IMR-90 (cell line): ENCODE measurements around the gene OR13C2. TPM values are rescaled to one million over a fixed set of nuclear protein-coding genes. Genes with fewer than 3 reads are reported as not detected.

Experiments used
- ATAC-seq: fragments of 200-7000 bp; cut with Tn5 transposase; 2 replicates; pipeline ENCODE4 v1.9.1; 2020; ENCODE audit warnings: low read depth, mild to moderate bottlenecking, moderate library complexity
- BruUV-seq: library from RNA; stranded (reverse); fragments of 400-500 nt; replicated peaks from 2 replicates; lab custom pipeline; 2021; lab: Mats Ljungman, UMichigan
- CTCF ChIA-PET: fragments of 300-600 bp; formaldehyde crosslinking; extraction: SDS; loops from one replicate; lab custom pipeline; 2021; ENCODE audit warnings: antibody characterized with exemption; lab: Yijun Ruan, JAX
- POLR2A ChIA-PET: fragments of 300-600 bp; sonication (Branson Sonifier 250); formaldehyde crosslinking; loops from one replicate; lab custom pipeline; 2022; ENCODE audit warnings: antibody characterized with exemption; ENCODE audit not compliant: unreplicated experiment; lab: Charles Lee
- DNase-seq: peaks from one replicate; pipeline ENCODE4 v3.0.0; 2013
- H2AFZ ChIP-seq: replicated peaks from 2 replicates; pipeline ENCODE3; 2013; ENCODE audit warnings: low read length, mild to moderate bottlenecking; ENCODE audit not compliant: poor library complexity
- H2AK5ac ChIP-seq: 2 replicates; pipeline ENCODE4 v1.6.1; 2013; ENCODE audit warnings: low read depth, low read length, inconsistent platforms
- H2AK9ac ChIP-seq: replicated peaks from 2 replicates; pipeline ENCODE3; 2013; ENCODE audit warnings: mild to moderate bottlenecking, low read depth, low read length, moderate library complexity; ENCODE audit not compliant: poor library complexity
- H2BK120ac ChIP-seq: 2 replicates; pipeline ENCODE4 v1.6.1; 2013; ENCODE audit warnings: low read depth, low read length, inconsistent platforms
- H2BK15ac ChIP-seq: 3 replicates; pipeline ENCODE4 v1.6.1; 2013; ENCODE audit warnings: low read depth, low read length, inconsistent platforms
- H2BK20ac ChIP-seq: 2 replicates; pipeline ENCODE4 v1.6.1; 2013; ENCODE audit warnings: low read depth, mild to moderate bottlenecking, inconsistent platforms, low read length, moderate library complexity
- H2BK5ac ChIP-seq: 2 replicates; pipeline ENCODE4 v1.6.1; 2013; ENCODE audit warnings: mild to moderate bottlenecking, low read depth, low read length, inconsistent platforms; ENCODE audit not compliant: poor library complexity, severe bottlenecking
- H3K14ac ChIP-seq: replicated peaks from 2 replicates; pipeline ENCODE4 v1.6.1; 2013; ENCODE audit warnings: low read depth, low read length, inconsistent platforms
- H3K18ac ChIP-seq: 2 replicates; pipeline ENCODE4 v1.6.1; 2013; ENCODE audit warnings: low read depth, low read length, control low read depth
- H3K23ac ChIP-seq: 2 replicates; pipeline ENCODE4 v1.6.1; 2013; ENCODE audit warnings: low read depth, low read length, inconsistent platforms
- H3K27ac ChIP-seq: 2 replicates; pipeline ENCODE4 v1.5.1; 2013; ENCODE audit warnings: mild to moderate bottlenecking, control low read depth, low read length; ENCODE audit not compliant: insufficient read depth
- H3K27me3 ChIP-seq: 2 replicates; pipeline ENCODE4 v1.6.1; 2013; ENCODE audit warnings: low read length; ENCODE audit not compliant: control insufficient read depth, insufficient read depth
- H3K36me3 ChIP-seq: 2 replicates; pipeline ENCODE4 v1.6.1; 2013; ENCODE audit warnings: low read length, mixed read lengths; ENCODE audit not compliant: control insufficient read depth, insufficient read depth
- H3K4ac ChIP-seq: 2 replicates; pipeline ENCODE4 v1.6.1; 2013; ENCODE audit warnings: low read depth, low read length, inconsistent platforms
- H3K4me1 ChIP-seq: 2 replicates; pipeline ENCODE4 v1.6.1; 2013; ENCODE audit warnings: low read length, mixed read lengths; ENCODE audit not compliant: control insufficient read depth, insufficient read depth
- H3K4me2 ChIP-seq: 2 replicates; pipeline ENCODE4 v1.6.1; 2013; ENCODE audit warnings: low read depth, mild to moderate bottlenecking, control low read depth, low read length, moderate library complexity
- H3K4me3 ChIP-seq: 2 replicates; pipeline ENCODE4 v1.5.1; 2013; ENCODE audit warnings: low read depth, mild to moderate bottlenecking, control low read depth, low read length, moderate library complexity; ENCODE audit not compliant: insufficient read depth
- H3K56ac ChIP-seq: 2 replicates; pipeline ENCODE4 v1.6.1; 2013; ENCODE audit warnings: low read length, inconsistent platforms; ENCODE audit not compliant: insufficient read depth; ENCODE audit errors: extremely low read depth
- H3K79me1 ChIP-seq, 2 experiments: 2 replicates each; pipeline ENCODE4 v1.6.1; 2013; ENCODE audit warnings: low read length in 2 of 2, inconsistent platforms in 1 of 2, low read depth in 1 of 2
- H3K9ac ChIP-seq: 2 replicates; pipeline ENCODE4 v1.6.1; 2013; ENCODE audit warnings: low read depth, low read length, control low read depth
- H3K9me1 ChIP-seq: 2 replicates; pipeline ENCODE4 v1.6.1; 2013; ENCODE audit warnings: low read length, inconsistent platforms; ENCODE audit not compliant: insufficient read depth
- H3K9me3 ChIP-seq: 2 replicates; pipeline ENCODE4 v1.6.1; 2013; ENCODE audit warnings: low read length; ENCODE audit not compliant: control insufficient read depth, insufficient read depth
- H4K20me1 ChIP-seq: 2 replicates; pipeline ENCODE4 v1.6.1; 2013; ENCODE audit warnings: low read length, inconsistent platforms; ENCODE audit not compliant: insufficient read depth
- H4K5ac ChIP-seq: 2 replicates; pipeline ENCODE4 v1.6.1; 2013; ENCODE audit warnings: mild to moderate bottlenecking, low read depth, low read length, control low read depth
- H4K8ac ChIP-seq, 2 experiments: 2 replicates each; pipeline ENCODE4 v1.6.1; 2013; ENCODE audit warnings: low read depth in 2 of 2, low read length in 2 of 2, control low read depth in 1 of 2, inconsistent platforms in 1 of 2
- H4K91ac ChIP-seq: 2 replicates; pipeline ENCODE4 v1.6.1; 2013; ENCODE audit warnings: low read depth, low read length, inconsistent platforms; ENCODE audit not compliant: insufficient read depth
- BHLHE40 ChIP-seq: fragments of 150-350 bp; IDR thresholded peaks from 2 replicates; pipeline ENCODE4 v1.6.1; 2016; ENCODE audit warnings: mild to moderate bottlenecking, low read depth, low read length
- CEBPB ChIP-seq: IDR thresholded peaks from 2 replicates; pipeline ENCODE4 v1.6.1; 2012; ENCODE audit warnings: low read depth, low read length, improper control_type of control experiment
- CHD1 ChIP-seq: IDR thresholded peaks from 2 replicates; pipeline ENCODE4 v1.6.1; 2012; ENCODE audit warnings: low read depth, low read length, improper control_type of control experiment
- ELK1 ChIP-seq: fragments of 150-350 bp; IDR thresholded peaks from 2 replicates; pipeline ENCODE4 v1.6.1; 2016; ENCODE audit warnings: low read depth, mild to moderate bottlenecking, low read length, moderate library complexity, borderline replicate concordance
- FOS ChIP-seq: fragments of 150-350 bp; IDR thresholded peaks from 2 replicates; pipeline ENCODE4 v1.6.1; 2016; ENCODE audit warnings: low read depth, low read length
- MAFK ChIP-seq: IDR thresholded peaks from 2 replicates; pipeline ENCODE4 v1.6.1; 2012; ENCODE audit warnings: low read depth, low read length, improper control_type of control experiment
- MAZ ChIP-seq: IDR thresholded peaks from 2 replicates; pipeline ENCODE4 v1.6.1; 2012; ENCODE audit warnings: low read depth, mild to moderate bottlenecking, low read length, improper control_type of control experiment, moderate library complexity, borderline replicate concordance
- MXI1 ChIP-seq: IDR thresholded peaks from 2 replicates; pipeline ENCODE4 v1.6.1; 2012; ENCODE audit warnings: low read depth, mild to moderate bottlenecking, low read length, moderate library complexity, borderline replicate concordance
- NFE2L2 ChIP-seq: fragments of 150-350 bp; IDR thresholded peaks from 2 replicates; pipeline ENCODE4 v1.6.1; 2016; ENCODE audit warnings: low read depth, mild to moderate bottlenecking, low read length
- POLR2A ChIP-seq: IDR thresholded peaks from 2 replicates; pipeline ENCODE4 v1.6.1; 2012; ENCODE audit warnings: mild to moderate bottlenecking, low read depth, low read length
- RAD21 ChIP-seq: IDR thresholded peaks from 2 replicates; pipeline ENCODE4 v1.6.1; 2012; ENCODE audit warnings: low read length, improper control_type of control experiment
- RCOR1 ChIP-seq: IDR thresholded peaks from 2 replicates; pipeline ENCODE4 v1.6.1; 2012; ENCODE audit warnings: mild to moderate bottlenecking, low read length, improper control_type of control experiment; ENCODE audit not compliant: insufficient replicate concordance
- RFX5 ChIP-seq: IDR thresholded peaks from 2 replicates; pipeline ENCODE4 v1.8.0; 2012; ENCODE audit warnings: low read depth, mild to moderate bottlenecking, low read length, moderate library complexity
- SMC3 ChIP-seq: fragments of 150-350 bp; IDR thresholded peaks from 2 replicates; pipeline ENCODE4 v1.6.1; 2016; ENCODE audit warnings: low read depth, mild to moderate bottlenecking, antibody characterized with exemption, low read length, moderate library complexity
- USF2 ChIP-seq: fragments of 150-350 bp; IDR thresholded peaks from 2 replicates; pipeline ENCODE4 v1.6.1; 2017; ENCODE audit warnings: mild to moderate bottlenecking, antibody characterized with exemption, low read length, low read depth
- WGBS, 2 experiments: methylation state at CpG; one replicate each; pipeline versions ENCODE4 v1.1.5 to v1.1.7; 2013; ENCODE audit warnings: missing lambda C conversion rate in 2 of 2; ENCODE audit not compliant: insufficient read length in 1 of 2; ENCODE audit errors: extremely low coverage in 2 of 2; 5-methylcytosine and 5-hydroxymethylcytosine counted together
- dilution Hi-C: fragments of 300-500 bp; cut with HindIII; formaldehyde crosslinking; loops from one replicate; pipeline ENCODE4 v1.14.3; 2018; ENCODE audit warnings: low sequenced_read_pairs; ENCODE audit not compliant: unreplicated experiment
- in situ Hi-C: fragments of 300-500 bp; cut with MboI; formaldehyde crosslinking; loops from 3 replicates; pipeline ENCODE4 v1.14.3; 2019; ENCODE audit warnings: low sequenced_read_pairs, inconsistent platforms, mixed read lengths
- intact Hi-C: fragments of 100-400 bp; cut with micrococcal nuclease; formaldehyde crosslinking; loops from 2 replicates; pipeline ENCODE4 v1.10.0; 2022
- polyA plus RNA-seq, 3 experiments: library from polyadenylated mRNA; depleted of rRNA; stranded (reverse); fragments of >200 nt; gene quantifications; 2 replicates each; pipeline ENCODE4 v1.2.3, GENCODE V29; 2012; ENCODE audit warnings: low replicate concordance in 1 of 3
- total RNA-seq: library from RNA; depleted of rRNA; stranded (reverse); fragments of >200 nt; gene quantifications from 2 replicates; pipeline ENCODE4 v1.2.3, GENCODE V29; 2012
- TF ChIP-seq, protein P1 (sequence below): conservative IDR thresholded peaks from 2 replicates; pipeline ENCODE4 v1.5.1; 2012; ENCODE audit warnings: mild to moderate bottlenecking, low read depth, low read length, improper control_type of control experiment

OR13C2 gene
- total and polyA plus RNA-seq, 2 of the 4 experiments (the other 2 are of a cell fraction), result not detected

DNA sequence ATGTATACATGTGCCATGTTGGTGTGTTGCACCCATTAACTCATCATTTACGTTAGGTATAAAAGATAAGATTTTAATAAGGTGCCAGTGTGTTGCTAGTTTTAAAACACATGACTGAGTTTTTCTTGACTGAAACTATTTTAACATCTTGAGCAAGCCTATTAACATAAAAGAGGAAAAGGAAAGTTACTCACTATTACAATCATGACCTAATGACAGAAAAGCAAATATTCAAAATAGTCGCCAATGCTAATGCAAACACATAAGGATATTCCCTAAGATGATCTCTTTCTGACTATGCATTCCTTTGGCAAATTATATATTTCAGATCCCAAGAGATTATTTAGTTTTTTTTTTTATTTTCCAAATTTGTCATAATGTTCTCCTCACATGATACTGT lies 5.8 kb upstream of the OR13C2 start:
- Histone ChIP-seq H2AFZ (no peak overlapping the region), H2AK9ac (no peak overlapping the region), H2BK5ac (no peak overlapping the region), H3K23ac (no peak overlapping the region), H3K27ac (no peak overlapping the region), H3K4me3 (no peak overlapping the region), H2BK15ac (no peak overlapping the region), H2BK20ac (no peak overlapping the region), H3K14ac (no peak overlapping the region), H3K36me3 (no peaks in the 10 kb centered on the region), H3K9me1 (no peaks in the 10 kb centered on the region), H3K56ac (no peak overlapping the region), H3K18ac (no peak overlapping the region), H3K9me3 (0 out of 2 replicates have a peak, but pooled peaks cover 2% of the 10 kb centered on the region), H3K9ac (no peak overlapping the region), H3K4me1 (no peaks in the 10 kb centered on the region), H3K79me1 (no peaks in the 10 kb centered on the region), H4K5ac (no peak overlapping the region), H4K8ac (no peak overlapping the region), H3K27me3 (no peaks in the 10 kb centered on the region), H2AK5ac (no peak overlapping the region), H4K91ac (no peak overlapping the region), H4K20me1 (no peaks in the 10 kb centered on the region), H3K4me2 (no peak overlapping the region), H3K4ac (no peak overlapping the region), H2BK120ac (no peak overlapping the region)
- POLR2A ChIA-PET, result no interaction called here
- dilution Hi-C loops (no loop called here), in situ Hi-C loops (no loop called here), intact Hi-C loops (no loop called here)
- CTCF ChIA-PET, result no interaction called here
- no CpG with 5 or more reads among the region's 2 CpGs for WGBS, 2 experiments
- BruUV-seq, result no TSS peak
- TF ChIP-seq BHLHE40 (no peak), SMC3 (no peak), POLR2A (no peak), MAZ (no peak), CHD1 (no peak), NFE2L2 (no peak), RFX5 (no peak), MXI1 (no peak), RAD21 (no peak), RCOR1 (no peak), FOS (no peak), ELK1 (no peak), USF2 (no peak), MAFK (no peak), CEBPB (no peak)
- TF ChIP-seq, protein P1, sequence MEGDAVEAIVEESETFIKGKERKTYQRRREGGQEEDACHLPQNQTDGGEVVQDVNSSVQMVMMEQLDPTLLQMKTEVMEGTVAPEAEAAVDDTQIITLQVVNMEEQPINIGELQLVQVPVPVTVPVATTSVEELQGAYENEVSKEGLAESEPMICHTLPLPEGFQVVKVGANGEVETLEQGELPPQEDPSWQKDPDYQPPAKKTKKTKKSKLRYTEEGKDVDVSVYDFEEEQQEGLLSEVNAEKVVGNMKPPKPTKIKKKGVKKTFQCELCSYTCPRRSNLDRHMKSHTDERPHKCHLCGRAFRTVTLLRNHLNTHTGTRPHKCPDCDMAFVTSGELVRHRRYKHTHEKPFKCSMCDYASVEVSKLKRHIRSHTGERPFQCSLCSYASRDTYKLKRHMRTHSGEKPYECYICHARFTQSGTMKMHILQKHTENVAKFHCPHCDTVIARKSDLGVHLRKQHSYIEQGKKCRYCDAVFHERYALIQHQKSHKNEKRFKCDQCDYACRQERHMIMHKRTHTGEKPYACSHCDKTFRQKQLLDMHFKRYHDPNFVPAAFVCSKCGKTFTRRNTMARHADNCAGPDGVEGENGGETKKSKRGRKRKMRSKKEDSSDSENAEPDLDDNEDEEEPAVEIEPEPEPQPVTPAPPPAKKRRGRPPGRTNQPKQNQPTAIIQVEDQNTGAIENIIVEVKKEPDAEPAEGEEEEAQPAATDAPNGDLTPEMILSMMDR, result no peak
- DNase-seq (no peak), ATAC-seq (no peak)
